GM11168 (cell line): ENCODE data around the gene COL6A2.
"Not testable (repeated sequence)": the region's sequence is repeated elsewhere in the genome, so short reads cannot be mapped to it uniquely, and the experiment has no call there.

Experiments
- in situ Hi-C: fragments of 300-500 bp; cut with MboI; formaldehyde crosslinking; loops from one replicate; pipeline ENCODE4 v1.12.0; 2022; ENCODE audit warnings: low sequenced_read_pairs; ENCODE audit not compliant: unreplicated experiment

Gene COL6A2

DNA sequence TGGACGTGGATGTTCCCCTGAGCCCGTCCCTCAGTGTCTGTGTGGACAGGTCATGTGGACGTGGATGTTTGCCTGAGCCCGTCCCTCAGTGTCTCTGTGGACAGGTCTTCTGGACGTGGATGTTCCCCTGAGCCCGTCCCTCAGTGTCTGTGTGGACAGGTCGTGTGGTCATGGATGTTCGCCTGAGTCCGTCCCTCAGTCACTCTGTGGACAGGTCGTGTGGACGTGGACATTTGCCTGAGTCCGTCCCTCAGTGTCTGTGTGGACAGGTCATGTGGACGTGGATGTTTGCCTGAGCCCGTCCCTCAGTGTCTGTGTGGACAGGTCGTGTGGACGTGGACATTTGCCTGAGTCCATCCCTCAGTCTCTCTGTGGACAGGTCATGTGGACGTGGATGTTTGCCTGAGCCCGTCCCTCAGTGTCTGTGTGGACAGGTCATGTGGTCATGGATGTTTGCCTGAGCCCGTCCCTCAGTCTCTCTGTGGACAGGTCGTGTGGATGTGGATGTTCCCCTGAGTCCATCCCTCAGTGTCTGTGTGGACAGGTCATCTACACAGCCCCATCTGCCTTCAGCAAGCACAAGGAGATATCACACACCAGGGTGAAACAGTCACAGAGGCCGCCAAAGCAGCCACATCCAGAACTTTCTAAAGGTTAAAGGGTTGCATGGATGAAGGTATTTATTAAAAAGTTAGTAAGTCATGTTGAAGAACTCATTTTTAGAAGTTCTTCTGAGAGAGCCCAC lies 38.0 kb upstream of the COL6A2 start:
- in situ Hi-C loops = not testable (repeated sequence)

DNA sequence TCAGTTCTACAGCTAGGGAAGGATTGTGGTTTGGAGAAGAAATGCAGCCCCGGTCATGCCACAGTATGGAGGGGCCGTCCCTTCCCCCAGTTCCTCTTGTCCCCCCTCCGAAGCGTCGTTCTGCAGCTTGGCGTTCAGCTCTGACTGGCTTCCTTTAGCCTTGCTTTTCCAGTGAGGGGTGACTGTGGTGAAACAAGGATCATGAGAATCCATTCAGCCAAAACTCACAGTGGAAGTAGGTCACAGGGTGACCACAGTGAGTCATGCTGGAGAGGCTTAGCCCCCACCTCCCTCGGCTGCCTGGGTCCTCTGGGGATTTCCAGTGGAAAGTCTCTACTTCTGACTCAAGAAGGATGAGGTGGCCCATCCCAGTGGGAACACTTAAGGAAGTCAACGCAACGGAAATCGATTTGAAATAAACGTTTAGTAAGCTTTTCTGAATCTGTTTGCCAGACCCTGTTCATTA lies 37.3 kb upstream of the COL6A2 start:
- in situ Hi-C loops = no loop called here

DNA sequence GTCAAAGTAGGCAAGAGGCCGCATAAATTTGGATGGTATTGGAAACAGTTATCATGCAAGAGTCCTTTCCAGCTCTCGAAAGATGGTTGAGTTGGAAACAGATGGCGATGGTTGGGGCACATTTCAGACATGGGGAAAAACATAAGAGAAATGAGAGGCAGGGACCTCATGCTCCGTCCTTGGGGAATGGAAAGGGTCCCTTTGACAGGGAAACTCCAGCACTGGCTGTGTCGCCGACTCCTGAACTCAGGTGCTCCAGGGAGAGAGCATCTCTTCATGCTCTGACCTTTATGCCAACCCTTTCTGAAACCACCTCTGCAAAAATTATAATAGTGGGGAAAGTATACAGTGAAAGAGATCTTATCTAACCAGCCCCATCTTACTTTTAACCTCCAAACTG lies 36.8 kb upstream of the COL6A2 start:
- in situ Hi-C loops = no loop called here

DNA sequence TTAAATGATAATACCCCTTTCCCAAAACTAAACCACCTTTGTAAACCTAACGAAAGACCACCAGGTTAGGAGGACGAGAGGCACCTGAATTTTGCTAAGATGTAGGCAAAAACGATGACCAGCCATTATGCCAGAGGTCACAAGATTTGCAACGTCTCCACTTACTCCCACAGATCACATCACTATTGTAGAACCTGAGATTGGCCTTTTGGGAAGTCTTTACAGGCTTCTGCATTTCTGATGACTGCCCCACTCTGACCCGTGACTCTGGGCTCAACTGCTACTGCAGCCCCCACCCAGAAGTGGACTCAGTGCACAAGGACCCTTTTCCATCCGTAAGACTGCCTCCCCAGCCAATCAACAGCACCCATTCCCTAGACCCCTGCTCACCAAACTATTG lies 36.4 kb upstream of the COL6A2 start:
- in situ Hi-C loops = no loop called here

DNA sequence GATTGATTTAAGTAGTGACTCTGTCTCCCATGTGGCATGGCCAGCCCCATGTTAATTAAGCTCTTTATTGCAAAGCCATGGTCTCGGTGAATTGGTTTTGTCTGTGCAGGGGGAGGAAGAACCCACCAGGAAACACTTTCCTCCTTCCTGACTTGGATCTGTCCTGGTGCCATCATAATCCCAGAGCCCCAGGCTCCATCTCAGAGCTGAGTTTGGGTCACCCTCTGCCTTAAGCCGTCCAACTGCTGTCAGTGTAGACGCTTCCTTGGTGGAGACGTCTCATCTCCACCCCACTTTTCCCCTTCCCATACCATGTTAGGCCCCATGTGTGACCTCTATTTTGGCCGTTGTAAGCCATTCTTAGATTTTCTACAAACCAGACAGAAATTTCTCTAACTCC lies 36.0 kb upstream of the COL6A2 start:
- in situ Hi-C loops = no loop called here

DNA sequence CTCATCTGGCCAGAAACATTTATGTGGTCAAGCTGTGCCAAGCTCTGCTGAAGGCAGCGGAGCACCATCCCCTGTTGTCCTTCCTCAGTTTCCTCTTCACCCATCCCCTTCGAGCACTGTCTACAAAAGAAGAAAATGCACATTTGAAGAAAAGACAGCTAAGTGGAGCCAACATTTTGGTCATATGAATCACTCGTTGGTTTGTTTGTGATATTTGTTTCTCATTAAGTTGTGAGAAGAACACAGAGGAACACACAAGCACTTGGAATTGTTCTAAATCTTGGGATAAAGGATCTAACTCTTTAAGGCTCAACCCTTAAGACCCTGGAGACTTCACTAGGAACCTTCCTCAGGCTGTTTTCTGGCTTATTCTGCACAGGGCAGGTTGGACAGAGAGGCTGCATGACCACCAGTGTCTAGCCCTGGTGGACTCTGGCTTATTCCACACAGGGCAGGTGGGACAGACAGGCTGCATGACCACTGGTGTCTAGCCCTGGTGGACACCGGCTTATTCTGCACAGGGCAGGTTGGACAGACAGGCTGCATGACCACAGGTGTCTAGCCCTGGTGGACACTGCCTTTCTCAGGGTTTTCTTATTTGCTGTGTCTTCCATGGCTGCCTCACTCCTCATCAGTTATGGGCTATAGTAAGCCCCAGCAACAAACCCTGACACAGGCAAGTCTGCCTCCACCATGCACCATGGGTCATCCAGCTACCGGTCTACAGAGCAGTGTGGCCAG lies 35.3 kb upstream of the COL6A2 start:
- in situ Hi-C loops = no loop called here

DNA sequence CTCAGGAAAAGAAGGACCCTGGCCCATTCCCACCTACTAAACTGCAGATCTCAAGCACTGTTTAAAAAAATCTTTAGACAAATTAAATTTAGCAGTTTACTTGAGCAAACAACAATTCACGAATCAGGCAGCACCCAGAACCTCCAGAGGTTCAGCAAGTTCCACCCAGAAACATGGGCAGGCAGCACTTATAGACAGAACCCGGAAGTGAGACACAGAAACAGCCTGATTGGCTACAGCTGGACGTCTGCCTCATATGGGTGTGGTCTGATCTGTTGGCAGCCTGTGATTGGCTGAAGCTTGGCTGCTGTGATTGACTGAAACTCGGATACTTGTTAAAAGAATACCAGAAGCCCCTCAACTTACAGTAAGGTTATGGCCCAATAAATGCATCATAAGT lies 34.7 kb upstream of the COL6A2 start:
- in situ Hi-C loops = no loop called here

DNA sequence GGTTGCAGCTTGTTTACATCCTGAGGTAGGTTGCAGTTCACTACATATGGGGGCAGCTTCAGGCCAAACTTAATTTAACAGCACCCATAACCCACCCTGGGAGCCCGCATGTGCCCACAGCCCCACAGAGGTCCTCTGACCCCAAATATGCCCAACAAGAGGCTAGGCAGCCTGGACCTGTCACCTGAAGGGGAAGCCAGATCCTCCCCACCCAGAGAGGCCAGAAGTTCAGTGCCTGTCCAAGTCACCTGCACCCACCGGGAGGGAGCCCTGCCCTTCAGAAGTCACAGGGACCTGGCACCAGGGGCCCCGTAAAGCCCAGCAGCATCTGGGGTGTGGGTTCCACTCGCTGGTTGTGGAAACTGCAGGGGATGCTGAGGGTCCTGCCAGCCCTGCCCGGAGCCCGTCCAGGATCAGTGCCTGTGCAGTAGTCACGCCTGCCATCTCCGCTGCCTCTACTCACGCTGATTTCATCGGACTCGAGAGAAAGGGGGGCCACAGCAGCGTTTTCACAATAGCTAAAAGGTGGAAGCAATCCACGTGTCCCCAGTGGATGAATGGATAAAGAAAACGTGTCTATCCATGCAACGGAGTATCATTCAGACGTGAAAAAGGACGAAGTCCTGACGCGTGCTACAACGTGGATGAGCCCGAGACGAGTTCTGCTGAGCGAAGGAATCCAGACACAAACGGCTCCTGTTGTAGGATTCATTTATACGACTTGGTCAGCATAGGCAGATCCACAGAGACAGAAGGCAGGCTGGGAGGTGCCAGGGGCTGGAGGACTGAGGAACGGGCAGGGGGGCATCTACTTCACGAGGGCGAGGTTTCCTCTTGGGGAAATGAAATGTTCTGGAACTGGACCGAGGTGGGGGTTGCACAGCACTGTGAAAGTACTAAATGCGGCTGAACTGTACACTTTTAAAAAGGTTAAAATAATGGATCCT lies 33.9 kb upstream of the COL6A2 start:
- in situ Hi-C loops = no loop called here

DNA sequence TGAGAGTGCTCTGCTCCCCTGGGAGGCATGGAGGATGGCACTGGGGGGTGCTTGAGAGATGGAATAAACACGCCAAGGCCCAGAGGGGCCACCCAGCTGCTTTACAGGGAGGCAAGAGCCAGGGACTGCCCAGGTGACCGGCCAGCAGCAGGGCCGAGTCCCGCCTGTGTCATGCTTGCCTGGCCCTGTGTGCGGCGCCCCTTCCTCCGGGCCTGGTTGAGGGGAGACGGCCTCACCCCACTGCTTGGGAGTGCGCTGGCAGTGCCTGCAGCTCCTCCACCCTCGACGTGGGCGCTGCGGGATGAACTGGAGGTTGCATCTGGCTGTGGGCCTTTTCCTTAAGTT lies 33.1 kb upstream of the COL6A2 start:
- in situ Hi-C loops = no loop called here

DNA sequence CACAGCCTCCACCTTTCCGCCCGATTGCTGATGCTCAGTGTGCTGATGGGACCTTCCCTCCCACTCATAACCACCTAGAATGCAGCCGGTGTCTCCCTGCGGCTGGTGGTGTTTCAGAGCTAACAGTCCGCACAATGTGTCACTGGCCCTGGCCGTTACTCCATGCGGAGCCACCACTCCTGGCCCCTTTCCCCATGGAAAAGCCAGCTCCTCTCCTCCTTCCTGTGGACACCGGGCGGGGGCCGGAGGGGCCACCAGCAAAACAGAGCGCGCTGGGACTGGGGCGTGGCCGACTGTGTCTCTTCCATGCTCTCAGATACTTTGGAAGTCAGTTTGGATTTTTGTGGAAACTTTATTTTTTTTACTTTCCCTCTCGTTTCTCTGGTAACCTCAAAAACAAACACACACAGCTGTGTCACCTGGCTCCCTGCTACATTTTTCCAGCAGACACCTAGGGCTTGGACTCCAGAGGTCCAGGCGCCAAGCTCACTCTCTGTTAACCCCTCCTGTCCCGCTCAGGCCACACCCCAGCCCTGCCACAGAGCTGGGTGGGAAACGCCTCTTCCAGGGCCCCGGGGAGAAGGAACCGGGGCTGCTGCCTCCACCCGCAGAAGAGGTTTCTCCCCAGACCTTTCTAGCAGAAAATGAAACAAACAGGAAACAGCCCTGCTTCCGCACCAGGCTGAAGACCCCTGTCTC lies 32.5 kb upstream of the COL6A2 start:
- in situ Hi-C loops = no loop called here

DNA sequence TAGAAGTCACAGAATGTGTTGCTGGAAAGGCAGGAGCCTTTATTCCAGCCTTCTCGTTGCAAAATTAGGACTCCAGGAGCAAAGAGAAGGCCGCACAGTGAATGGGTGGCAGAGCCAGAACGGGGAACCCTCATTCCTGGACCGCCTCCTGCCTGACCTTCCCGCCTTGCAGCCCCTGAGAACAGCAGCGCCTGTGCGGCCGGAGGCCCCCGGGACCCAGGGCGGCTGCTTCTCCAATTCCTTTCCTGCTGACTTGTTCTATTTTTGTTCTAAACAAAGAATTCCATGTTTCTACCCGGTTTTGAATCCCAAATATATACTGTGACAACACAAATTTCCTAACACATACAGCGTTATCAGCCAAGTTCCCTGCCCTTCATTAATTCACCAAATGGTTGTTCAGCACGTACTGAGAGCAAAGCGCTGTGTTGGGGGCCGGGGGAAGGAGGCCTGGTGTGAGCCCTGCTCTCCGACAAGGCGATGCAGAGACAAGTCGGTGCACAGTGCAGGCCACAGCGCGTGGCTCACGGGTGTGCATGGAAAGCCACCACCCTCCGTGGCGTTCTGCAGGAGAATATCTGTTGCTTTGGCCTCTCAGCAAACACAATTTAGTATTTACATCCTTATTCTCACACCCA lies 31.9 kb upstream of the COL6A2 start:
- in situ Hi-C loops = no loop called here

DNA sequence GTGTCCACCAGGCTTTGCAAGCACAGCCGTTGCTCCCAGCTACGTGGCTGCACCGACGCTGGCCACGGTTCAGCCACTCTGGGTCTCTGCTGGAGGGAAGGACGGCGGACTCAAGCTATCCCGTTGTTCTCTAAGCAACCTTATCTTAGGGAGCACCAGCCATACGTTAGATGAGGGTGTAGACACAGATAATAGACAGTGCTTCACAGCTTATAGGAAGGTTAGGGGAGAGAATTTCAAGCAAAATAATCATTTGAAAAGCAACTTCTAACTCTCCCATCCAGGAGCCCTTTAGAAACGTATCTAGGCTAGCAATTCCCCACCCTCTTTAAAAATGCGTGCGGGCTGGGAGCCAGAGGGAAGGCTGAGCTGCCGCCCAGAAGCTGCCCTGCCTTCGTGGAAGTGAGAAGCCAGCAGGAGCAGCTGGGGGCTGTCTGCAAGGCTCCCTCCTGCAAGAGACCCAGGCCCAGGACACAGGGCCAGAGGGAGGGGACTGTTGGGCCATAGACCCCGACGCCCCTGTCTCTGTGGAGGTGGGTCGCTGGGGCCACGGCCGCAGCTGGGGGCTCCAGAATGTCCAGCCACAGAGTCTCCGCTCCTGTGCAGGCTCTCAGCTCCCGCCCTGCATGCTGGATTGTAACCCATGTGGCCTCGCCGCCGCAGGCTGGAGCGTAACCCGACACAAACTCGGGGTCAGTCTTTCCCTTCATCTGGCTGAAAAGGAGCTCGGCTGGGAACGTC lies 31.2 kb upstream of the COL6A2 start:
- in situ Hi-C loops = no loop called here

DNA sequence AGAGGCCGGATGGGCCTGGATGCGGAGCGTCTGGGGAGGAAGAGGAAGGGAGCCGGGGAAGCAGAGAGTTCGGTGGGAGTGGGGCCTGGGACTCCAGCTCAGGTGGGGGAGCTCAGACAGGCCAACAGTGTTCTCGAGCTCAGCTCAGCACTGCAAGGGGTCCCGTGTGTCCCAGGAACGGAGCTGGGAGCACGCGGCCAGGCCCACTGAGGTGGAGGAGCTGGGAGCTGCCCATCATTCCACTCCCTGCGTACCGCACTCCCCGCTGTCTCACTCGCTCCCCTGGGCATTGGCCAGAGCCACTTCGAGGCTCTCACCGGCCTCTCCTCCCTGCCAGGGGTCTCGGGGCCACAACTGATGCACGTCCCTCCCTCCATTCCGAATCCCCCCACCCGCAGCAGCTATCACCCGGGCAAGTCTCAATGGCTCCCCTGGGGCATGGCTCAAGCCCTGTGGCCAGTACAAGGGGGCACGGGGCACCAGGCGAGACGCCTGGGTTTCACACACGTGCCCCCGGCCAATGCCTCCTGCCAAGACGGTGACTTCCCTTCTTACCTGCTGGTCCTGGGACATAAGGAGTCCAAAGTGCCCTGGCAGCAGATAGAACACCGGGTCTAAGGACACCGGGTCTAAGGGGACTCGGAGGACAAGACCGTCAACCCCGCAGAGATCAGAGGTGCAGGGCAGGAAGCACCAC lies 30.3 kb upstream of the COL6A2 start:
- in situ Hi-C loops = no loop called here

DNA sequence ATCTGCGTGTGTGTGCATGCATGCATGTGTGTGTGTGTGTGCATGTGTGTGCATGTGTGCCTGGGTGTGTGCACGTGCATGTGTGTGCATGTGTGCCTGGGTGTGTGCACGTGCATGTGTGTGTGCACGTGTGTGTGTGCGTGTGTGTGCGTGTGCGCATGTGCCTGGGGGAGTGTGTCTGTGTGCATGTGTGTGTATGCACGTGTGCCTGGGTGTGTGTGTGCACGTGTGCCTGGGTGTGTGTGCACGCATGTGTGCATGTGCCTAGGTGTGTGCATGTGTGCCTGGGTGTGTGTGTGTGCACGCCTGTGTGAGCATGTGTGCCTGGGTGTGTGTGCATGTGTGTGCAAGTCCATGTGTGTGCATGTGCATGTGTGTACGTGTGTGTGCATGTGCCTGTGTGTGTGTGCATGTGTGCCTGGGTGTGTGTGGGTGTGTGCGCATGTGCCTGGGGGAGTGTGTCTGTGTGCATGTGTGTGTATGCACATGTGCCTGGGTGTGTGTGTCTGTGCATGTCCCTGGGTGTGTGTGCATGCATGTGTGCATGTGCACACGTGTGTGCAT lies 29.3 kb upstream of the COL6A2 start:
- in situ Hi-C loops = no loop called here

DNA sequence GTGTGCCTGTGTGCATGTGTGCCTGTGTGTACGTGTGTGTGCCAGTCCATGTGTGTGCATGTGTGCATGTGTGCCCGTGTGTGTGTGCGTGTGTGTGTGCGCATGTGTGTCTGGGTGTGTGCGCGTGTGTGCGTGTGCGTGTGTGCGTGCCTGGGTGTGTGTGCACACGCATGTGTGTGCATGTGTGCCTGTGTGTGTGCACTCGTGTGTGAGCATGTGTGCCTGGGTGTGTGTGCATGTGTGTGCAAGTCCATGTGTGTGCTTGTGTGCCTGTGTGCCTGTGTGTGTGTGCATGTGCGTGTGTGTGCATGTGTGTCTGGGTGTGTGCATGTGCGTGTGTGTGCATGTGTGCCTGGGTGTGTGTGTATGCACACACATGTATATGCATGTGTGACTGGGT lies 28.7 kb upstream of the COL6A2 start:
- in situ Hi-C loops = no loop called here

DNA sequence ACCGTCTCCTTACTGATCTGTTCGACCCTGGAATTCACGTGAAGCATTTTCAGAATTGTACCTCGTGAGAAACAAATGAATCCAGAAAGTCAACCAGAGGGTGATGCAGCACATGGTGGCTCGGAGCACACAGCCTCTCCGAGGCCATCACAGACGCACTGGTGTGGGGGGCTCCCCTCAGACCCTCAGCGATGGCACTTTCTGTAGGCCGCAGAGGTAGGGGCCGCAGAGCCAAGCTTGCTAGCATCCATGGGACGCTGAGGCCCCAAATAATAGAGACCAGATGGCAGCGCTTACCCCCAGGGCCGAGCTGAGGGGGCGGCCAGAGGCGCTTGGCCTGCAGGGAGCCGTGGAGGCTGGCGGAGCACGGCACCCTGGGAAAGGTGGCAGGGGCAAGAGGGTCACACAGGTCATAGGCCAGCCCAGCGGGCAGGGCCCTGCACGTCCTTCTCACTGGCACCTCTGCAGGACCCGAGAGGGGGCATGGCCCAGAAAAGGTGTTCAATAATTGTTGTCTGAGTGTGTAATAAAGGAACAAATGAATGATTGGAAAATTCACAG lies 28.1 kb upstream of the COL6A2 start:
- in situ Hi-C loops = no loop called here

DNA sequence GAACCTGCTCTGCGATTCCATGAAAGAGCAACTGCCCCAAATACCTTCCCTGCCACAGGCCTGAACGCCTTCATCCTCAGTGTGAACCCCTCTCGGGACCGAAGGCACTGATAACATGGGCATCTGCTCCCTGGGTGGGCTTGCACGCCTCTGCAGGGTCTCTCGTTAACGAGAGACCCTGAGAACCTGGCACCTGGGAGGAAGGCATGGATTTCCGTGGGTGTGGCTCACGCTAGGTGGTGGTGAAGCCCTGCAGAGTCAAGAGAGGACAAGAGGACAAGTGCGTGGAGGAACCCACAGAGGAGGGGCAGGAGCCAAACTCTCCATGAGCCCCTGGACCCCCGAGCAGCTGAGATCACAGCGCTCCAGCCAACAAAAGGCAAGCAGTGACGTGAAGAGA lies 26.8 kb upstream of the COL6A2 start:
- in situ Hi-C loops = no loop called here

DNA sequence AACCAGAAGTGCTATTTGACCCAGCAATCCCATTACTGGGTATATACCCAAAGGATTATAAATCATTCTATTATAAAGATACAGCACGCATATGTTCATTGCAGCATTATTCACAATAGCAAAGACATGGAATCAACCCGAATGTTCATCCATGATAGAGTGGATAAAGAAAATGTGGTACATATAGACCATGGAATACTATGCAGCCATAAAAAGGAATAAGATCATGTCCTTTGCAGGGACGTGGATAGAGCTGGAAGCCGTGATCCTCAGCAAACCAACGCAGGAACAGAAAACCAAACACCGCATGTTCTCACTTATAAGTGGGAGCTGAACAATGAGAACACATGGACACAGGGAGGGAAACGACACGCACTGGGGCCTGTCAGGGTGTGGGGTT lies 21.2 kb upstream of the COL6A2 start:
- in situ Hi-C loops = not testable (repeated sequence)
